Measurements from ENCODE around the gene BRD7.

DNA sequence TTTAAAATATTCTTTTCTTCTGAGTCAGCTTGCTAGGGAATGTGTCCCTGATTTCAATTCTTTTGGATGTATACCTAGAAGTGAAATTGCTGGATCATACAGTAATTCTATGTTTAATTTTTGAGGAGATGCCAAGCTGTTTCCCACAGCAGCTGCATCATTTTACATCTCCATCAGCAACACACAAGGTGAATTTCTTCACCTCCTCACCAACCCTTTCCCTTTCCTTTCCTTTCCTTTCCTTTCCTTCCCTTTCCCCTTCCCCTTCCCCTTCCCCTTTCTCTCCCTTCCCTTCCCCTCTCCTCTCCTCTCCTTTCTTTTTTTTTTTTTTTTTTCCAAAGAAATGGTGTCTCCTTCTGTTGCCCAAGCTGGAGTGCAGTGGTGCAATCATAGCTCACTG lies 45.4 kb upstream of the BRD7 start:
- TF ChIP-seq, protein P1, sequence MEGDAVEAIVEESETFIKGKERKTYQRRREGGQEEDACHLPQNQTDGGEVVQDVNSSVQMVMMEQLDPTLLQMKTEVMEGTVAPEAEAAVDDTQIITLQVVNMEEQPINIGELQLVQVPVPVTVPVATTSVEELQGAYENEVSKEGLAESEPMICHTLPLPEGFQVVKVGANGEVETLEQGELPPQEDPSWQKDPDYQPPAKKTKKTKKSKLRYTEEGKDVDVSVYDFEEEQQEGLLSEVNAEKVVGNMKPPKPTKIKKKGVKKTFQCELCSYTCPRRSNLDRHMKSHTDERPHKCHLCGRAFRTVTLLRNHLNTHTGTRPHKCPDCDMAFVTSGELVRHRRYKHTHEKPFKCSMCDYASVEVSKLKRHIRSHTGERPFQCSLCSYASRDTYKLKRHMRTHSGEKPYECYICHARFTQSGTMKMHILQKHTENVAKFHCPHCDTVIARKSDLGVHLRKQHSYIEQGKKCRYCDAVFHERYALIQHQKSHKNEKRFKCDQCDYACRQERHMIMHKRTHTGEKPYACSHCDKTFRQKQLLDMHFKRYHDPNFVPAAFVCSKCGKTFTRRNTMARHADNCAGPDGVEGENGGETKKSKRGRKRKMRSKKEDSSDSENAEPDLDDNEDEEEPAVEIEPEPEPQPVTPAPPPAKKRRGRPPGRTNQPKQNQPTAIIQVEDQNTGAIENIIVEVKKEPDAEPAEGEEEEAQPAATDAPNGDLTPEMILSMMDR (IDR thresholded peaks at IDR 0.05 in 2 of 3, conservative IDR thresholded peaks at IDR 0.05 in 1 of 3; ENCODE audit: control insufficient read depth in 2 of 3, extremely low read depth in 1 of 3, insufficient read depth in 1 of 3, low read depth in 3 of 3, low read length in 3 of 3), result no peak
- TF ChIP-seq HSF1 (IDR thresholded peaks at IDR 0.05; ENCODE audit: low read depth, low read length), result no peak
- TF ChIP-seq HDGF (IDR thresholded peaks at IDR 0.05), result no peak
- TF ChIP-seq BRCA1 (IDR thresholded peaks at IDR 0.05; ENCODE audit: low read depth, low read length), result no peak
- no peak for TF ChIP-seq SMC3 (IDR thresholded peaks at IDR 0.05; ENCODE audit: borderline replicate concordance, low read length)
- no peak for TF ChIP-seq REST (IDR thresholded peaks at IDR 0.05; ENCODE audit: low read depth, low read length)
- no peak for TF ChIP-seq JUND (IDR thresholded peaks at IDR 0.05; ENCODE audit: low read depth, low read length)
- TF ChIP-seq MTA2 (IDR thresholded peaks at IDR 0.05; ENCODE audit: low read depth), result no peak
- no peak for TF ChIP-seq CREB1 (IDR thresholded peaks at IDR 0.05; ENCODE audit: low read depth)
- TF ChIP-seq SUZ12 (IDR thresholded peaks at IDR 0.05; ENCODE audit: unreplicated experiment), result no peak
- no peak for TF ChIP-seq NBN (IDR thresholded peaks at IDR 0.05)

Measured in GM12878 (cell line).